ENCODE measurements around the gene CEP57L1. TPM values are rescaled to one million over a fixed set of nuclear protein-coding genes. Genes with fewer than 3 reads are reported as not detected.
A peak's percentile ranks its signal among the peaks of the same experiment; 100 is the strongest.

CEP57L1 gene
- total and polyA plus RNA-seq, 8 donors, result 11.3 to 42.5 (median 33.6) TPM

DNA sequence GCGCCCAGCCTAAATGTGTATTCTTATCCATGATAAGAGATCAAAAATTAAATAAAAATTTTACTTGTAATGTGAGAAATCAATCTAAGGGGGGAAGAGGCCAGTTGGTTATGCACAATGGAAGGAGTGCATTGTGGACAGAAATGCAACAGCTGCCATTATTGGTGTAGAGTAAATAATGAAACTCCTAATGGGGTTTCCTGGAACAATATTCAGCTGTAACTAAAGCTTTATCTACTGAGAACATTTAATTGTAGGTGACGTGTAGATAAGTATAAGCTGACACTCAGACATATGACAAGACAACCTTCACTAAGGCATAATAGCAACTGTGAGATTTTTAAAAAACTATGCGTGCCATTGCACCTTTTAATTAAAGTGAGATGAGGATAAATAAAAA lies 71.4 kb downstream of the CEP57L1 start:
- intact Hi-C loops (cut with DNase I), result no loop called here
- no peak overlapping the region for H3K27ac ChIP-seq
- ATAC-seq (no peak), DNase-seq (peak in 1 of 4 donors; percentile 23)
- H3K36me3 ChIP-seq, result no peaks in the 10 kb centered on the region
- no peak overlapping the region for H3K4me3 ChIP-seq
- H3K9me3 ChIP-seq, result no peaks in the 10 kb centered on the region
- H3K4me1 ChIP-seq, result no peaks in the 10 kb centered on the region
- TF ChIP-seq, protein P1, sequence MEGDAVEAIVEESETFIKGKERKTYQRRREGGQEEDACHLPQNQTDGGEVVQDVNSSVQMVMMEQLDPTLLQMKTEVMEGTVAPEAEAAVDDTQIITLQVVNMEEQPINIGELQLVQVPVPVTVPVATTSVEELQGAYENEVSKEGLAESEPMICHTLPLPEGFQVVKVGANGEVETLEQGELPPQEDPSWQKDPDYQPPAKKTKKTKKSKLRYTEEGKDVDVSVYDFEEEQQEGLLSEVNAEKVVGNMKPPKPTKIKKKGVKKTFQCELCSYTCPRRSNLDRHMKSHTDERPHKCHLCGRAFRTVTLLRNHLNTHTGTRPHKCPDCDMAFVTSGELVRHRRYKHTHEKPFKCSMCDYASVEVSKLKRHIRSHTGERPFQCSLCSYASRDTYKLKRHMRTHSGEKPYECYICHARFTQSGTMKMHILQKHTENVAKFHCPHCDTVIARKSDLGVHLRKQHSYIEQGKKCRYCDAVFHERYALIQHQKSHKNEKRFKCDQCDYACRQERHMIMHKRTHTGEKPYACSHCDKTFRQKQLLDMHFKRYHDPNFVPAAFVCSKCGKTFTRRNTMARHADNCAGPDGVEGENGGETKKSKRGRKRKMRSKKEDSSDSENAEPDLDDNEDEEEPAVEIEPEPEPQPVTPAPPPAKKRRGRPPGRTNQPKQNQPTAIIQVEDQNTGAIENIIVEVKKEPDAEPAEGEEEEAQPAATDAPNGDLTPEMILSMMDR (IDR thresholded peaks at IDR 0.05), result no peak
- H3K27me3 ChIP-seq, result no peaks in the 10 kb centered on the region

DNA sequence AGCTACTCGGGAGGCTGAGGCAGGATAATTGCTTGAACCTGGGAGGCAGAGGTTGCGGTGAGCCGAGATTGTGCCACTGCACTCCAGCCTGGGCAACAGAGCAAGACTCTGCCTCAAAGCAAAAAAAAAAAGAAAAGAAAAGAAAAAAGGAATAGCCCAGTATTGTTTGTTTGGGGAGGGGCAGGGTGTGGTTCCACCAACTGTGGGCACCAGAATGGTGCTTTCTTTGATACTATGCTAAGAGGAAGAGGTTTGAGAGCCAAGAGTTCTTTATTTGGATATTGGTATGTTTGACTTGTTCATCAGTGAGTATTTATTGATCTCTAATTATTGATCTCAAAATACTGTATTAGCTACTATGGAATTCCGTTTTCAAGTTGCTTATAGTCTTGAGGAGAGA lies 72.3 kb downstream of the CEP57L1 start:
- Histone ChIP-seq H3K4me1 (no peaks in the 10 kb centered on the region), H3K9me3 (no peaks in the 10 kb centered on the region)

DNA sequence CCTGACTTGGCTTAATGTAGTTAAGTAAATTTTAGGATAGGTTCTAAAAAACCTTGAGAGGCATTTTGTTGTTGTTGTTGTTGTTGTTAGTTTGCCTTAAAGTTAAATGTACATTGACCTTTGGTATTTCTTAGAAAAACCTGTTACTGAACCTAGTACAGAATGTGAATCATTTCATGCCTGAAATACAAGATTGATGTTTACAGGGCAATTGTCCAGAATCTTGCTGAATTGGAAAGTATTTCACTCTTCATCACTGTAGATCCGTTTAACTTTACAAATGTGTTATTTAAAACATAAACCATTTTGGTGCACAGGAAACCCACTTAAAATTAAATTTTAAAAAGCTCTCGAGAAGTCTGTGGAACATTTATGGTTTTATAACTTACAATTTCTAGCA lies 75.0 kb downstream of the CEP57L1 start:
- no peaks in the 10 kb centered on the region for H3K27me3 ChIP-seq
- H3K9me3 ChIP-seq, result no peaks in the 10 kb centered on the region
- ATAC-seq (no peak), DNase-seq (peak in 1 of 4 donors; percentile 18)
- no peaks in the 10 kb centered on the region for H3K36me3 ChIP-seq
- TF ChIP-seq, protein P1 (IDR thresholded peaks at IDR 0.05), result no peak
- H3K4me3 ChIP-seq, result no peak overlapping the region
- H3K27ac ChIP-seq, result no peak overlapping the region
- H3K4me1 ChIP-seq, result no peaks in the 10 kb centered on the region
- intact Hi-C loops (cut with DNase I), result no loop called here

More for the DNA sequence above, 72.3 kb downstream of the CEP57L1 start:
- TF ChIP-seq, protein P1 (IDR thresholded peaks at IDR 0.05), result no peak
- no peaks in the 10 kb centered on the region for H3K36me3 ChIP-seq
- H3K27ac ChIP-seq, result no peak overlapping the region
- no peaks in the 10 kb centered on the region for H3K27me3 ChIP-seq
- DNase-seq, result no peak
- H3K4me3 ChIP-seq, result no peak overlapping the region
- intact Hi-C loops (cut with DNase I), result no loop called here
- no peak for ATAC-seq

DNA sequence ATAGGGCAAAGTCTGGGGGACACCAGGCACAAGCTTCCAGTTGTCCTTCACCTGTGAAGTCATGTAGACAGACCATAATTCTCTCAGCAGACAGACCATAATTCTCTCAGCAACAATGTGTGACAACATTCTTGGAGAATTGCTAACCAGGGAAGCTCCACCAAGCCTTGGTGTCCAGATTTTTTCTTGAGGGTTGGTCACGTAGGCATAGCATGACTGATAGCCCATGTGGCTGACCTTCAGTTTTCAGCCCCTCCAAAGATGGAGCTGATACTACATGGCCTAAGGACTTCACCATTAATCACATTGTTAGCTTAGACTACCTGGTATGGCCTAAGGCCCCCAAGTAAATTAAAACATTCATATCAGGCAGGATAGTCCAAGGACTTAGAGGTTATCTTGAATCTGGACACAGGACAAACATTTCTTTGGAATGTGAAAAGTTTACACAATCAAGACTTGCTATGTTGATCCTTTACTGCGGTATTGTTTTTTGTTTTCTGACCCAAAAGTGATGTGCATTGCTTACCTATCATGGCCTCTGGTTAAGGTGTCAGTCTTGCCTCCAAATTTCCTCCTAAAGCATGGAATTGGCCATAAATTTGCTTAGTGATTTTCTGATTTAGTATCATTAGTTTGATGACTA lies 76.9 kb downstream of the CEP57L1 start:
- H3K4me1 ChIP-seq, result no peaks in the 10 kb centered on the region
- no peak for DNase-seq
- no peak for ATAC-seq
- H3K4me3 ChIP-seq, result no peak overlapping the region
- intact Hi-C loops (cut with DNase I), result no loop called here
- no peaks in the 10 kb centered on the region for H3K9me3 ChIP-seq
- H3K27ac ChIP-seq, result no peak overlapping the region
- H3K27me3 ChIP-seq, result peaks cover 0 to 2% of the 10 kb centered on the region in 2 donors
- TF ChIP-seq, protein P1 (IDR thresholded peaks at IDR 0.05), result no peak
- H3K36me3 ChIP-seq, result no peaks in the 10 kb centered on the region

DNA sequence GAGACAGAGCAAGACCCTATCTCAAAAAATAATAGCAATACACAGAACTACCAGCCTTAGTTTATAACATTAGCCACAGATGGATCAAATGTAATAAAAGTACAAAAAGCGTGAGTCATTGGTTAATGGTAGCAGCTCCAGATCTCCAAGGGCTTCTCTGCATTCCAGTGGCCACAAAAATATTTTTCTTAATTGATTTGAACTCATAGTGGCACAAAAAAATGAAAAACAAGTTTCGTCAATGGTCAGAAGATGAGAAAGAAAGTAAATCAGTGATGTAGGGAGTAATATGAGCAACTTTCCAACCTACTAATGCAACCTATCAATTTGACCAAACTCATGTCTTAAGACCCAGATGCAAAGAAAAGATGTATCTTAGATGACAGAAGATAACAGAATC lies 79.6 kb downstream of the CEP57L1 start:
- Histone ChIP-seq H3K36me3 (no peaks in the 10 kb centered on the region), H3K27me3 (peaks cover 4 to 5% of the 10 kb centered on the region in 2 donors), H3K4me3 (no peak overlapping the region), H3K27ac (no peak overlapping the region), H3K4me1 (no peaks in the 10 kb centered on the region), H3K9me3 (no peaks in the 10 kb centered on the region)
- intact Hi-C loops (cut with DNase I), result no loop called here
- ATAC-seq (no peak), DNase-seq (no peak)
- TF ChIP-seq, protein P1 (IDR thresholded peaks at IDR 0.05), result no peak

Measured in left lung (tissue), 10 donors.